Measurements from ENCODE around the gene PDZRN4.
"Not testable (repeated sequence)": the region's sequence is repeated elsewhere in the genome, so short reads cannot be mapped to it uniquely, and the experiment has no call there.

PDZRN4 gene

DNA sequence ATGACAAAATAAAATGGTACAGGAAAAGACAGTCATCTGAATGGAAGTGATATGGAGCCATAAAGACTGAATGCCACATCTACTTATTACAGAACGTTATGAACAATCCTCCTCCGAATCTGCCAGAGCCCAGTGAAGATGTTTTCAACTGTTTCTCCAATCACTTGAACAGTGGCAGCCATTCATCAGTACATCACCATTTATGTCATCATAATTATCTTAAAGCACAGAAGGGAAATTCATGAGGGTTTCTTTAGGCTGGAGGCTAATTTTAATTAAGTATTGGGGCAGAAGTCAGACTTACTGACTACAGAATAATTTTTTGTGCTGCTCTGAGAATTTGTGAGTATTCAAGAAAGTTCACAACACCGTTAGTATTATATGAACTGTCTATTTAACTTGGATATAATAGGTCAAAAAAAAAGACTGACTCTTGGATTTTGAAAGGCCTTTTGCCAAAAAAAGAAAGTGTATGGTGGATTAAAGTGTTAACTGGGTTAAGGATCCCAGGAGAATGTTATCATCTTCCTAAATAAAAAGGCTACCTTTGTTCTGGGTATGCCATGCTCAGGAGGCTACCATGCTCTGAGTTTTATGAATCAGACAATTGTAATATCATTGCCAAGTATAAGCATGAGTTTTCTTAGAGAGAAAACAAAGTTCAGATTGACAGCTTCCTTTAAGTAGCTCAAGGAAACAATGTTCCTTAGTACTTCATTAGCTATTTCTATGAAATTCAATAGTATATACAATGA, 40.1 kb downstream of the PDZRN4 start:
- DNase-seq (ENCODE audit: extremely low read depth, low read depth) = no peak
- TF ChIP-seq, protein P1, sequence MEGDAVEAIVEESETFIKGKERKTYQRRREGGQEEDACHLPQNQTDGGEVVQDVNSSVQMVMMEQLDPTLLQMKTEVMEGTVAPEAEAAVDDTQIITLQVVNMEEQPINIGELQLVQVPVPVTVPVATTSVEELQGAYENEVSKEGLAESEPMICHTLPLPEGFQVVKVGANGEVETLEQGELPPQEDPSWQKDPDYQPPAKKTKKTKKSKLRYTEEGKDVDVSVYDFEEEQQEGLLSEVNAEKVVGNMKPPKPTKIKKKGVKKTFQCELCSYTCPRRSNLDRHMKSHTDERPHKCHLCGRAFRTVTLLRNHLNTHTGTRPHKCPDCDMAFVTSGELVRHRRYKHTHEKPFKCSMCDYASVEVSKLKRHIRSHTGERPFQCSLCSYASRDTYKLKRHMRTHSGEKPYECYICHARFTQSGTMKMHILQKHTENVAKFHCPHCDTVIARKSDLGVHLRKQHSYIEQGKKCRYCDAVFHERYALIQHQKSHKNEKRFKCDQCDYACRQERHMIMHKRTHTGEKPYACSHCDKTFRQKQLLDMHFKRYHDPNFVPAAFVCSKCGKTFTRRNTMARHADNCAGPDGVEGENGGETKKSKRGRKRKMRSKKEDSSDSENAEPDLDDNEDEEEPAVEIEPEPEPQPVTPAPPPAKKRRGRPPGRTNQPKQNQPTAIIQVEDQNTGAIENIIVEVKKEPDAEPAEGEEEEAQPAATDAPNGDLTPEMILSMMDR (IDR thresholded peaks at IDR 0.05; ENCODE audit: low read depth, low read length) = no peak

DNA sequence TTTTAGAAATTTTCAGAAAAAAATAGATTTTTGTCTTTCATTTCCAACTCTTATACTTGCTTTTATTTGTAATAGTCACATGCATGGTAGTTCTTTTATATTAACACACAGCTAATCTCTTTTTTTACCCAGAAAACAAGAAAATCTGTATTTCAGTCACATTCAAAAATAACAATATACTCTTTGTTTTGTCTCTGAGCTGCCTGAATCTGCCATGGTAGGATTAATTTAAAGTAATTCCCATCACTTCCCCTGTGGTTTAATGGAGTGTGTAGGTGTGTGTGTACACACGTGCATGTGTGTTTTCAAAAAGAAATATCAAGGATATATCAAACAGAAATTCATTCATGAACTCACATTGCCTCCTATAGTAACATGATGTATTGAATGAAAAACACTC, 42.6 kb downstream of the PDZRN4 start:
- TF ChIP-seq, protein P1 (IDR thresholded peaks at IDR 0.05; ENCODE audit: low read depth, low read length) = no peak
- DNase-seq (ENCODE audit: extremely low read depth, low read depth) = no peak

DNA sequence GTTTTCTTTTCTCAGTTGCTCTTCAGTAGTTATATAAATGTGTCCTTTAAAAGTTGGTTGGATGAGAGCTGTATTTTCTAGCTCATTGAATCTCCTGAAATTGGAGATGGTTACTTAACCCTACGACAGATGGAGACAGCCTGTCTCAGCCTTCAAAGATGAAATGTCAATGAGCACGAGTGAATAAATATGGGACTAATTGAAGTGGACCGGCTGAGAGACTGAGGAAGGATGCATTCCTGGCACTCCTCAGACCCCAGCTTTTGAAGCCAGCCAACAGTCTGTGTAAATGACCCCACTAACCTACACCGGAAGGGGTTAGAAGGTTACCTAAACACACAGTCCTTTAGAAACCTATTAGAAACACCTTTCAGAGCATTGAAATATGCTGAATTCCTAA, 46.6 kb downstream of the PDZRN4 start:
- TF ChIP-seq, protein P1 (IDR thresholded peaks at IDR 0.05; ENCODE audit: low read depth, low read length) = no peak
- DNase-seq (ENCODE audit: extremely low read depth, low read depth) = no peak

DNA sequence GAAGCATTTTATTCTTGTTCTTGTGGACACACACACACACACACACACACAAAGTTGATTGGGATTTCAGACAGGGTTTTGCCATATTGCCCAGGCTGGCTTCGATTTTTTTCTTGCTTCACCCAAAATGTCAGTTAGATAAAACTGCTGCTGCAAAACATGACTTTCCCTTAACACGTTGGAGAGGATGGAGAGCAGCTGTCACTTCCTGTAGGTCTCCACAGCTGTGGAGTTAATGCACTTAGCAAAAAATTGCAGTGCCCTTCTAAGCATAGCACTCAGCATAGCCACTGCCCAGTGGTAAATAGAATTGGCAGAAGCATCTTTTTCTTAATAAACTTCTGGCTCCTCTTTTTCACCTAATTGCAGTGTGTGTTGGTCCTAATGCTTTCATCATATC, 54.5 kb downstream of the PDZRN4 start:
- DNase-seq (ENCODE audit: extremely low read depth, low read depth) = no peak
- TF ChIP-seq, protein P1 (IDR thresholded peaks at IDR 0.05; ENCODE audit: low read depth, low read length) = no peak

DNA sequence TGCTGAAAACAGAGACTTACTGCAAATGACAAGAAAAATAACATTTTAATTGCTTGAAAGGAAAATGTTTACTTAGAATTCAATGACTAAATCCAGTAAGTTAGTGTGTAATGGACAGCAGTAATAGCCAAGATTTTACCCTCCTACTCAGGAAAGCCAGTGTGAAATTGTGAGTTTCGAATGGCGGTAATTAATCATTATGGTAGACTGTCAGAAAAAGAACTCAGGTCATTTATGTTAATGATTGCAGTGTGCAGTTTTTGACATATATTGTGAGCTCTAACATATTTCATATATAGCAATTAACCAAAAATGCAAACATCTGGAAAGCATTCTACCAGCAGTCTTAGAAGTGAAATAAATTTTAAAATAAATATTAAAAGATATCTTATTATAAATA, 60.3 kb downstream of the PDZRN4 start:
- TF ChIP-seq, protein P1 (IDR thresholded peaks at IDR 0.05; ENCODE audit: low read depth, low read length) = no peak
- no peak for DNase-seq (ENCODE audit: extremely low read depth, low read depth)

DNA sequence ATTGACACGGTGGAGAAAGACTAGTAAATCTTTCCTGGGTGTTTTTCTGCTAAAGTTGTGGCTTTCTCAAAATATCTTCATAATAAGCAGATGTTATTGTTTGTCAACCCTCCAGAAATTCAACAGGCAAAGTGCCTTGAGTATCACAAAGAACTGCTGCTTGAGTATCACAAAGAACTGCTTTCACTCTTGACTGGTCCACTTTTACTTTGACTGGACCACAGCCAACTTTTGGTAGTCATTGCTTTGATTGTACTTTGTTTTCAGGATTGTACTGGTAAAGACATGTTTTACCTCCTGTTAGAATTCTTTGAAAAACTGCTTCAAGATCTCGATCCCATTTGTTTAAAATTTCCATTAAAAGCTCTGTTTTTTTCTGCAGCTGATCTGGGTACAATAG, 62.6 kb downstream of the PDZRN4 start:
- TF ChIP-seq, protein P1 (IDR thresholded peaks at IDR 0.05; ENCODE audit: low read depth, low read length) = no peak
- no peak for DNase-seq (ENCODE audit: extremely low read depth, low read depth)

DNA sequence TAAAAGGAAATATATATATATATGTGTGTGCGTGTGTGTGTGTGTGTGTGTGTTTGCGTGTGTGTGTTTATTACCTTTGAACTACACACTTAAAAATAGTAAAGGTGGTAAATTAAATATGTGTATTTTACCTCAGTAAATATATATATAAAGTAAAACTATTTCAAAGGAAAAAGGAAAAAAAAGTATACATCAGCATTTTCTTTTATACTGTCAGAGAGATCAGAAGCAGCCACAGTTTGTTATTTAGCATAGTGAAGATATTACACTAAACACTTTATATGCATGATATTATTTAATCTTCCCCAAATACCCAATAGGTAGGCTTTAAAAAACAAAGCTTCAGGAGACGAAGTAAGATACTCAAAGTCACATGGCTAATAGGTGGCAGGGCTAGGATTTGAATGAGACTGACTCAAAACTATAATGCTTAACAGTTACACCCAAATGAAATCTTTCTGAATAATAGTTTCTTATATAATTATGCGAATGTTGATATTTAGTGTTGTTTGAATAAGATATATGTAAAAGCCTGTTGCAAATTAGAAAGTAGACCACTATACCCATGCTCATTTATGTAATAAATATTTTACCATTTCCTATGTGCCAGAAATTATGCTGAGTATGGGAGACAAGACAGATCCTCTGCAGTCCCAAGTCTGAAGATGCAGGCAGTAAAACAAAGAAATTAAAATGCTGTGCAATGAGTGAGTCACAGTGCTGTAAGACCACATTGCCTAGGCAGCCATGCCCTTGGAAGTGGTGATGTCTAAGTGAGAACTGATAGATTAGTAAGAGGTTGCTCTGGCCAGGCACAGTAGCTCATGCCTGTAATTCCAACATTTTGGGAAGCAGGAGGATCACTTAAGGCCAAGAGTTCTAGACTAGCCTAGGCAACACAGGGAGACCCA, 66.1 kb downstream of the PDZRN4 start:
- TF ChIP-seq, protein P1 (IDR thresholded peaks at IDR 0.05; ENCODE audit: low read depth, low read length) = no peak
- no peak for DNase-seq (ENCODE audit: extremely low read depth, low read depth)

DNA sequence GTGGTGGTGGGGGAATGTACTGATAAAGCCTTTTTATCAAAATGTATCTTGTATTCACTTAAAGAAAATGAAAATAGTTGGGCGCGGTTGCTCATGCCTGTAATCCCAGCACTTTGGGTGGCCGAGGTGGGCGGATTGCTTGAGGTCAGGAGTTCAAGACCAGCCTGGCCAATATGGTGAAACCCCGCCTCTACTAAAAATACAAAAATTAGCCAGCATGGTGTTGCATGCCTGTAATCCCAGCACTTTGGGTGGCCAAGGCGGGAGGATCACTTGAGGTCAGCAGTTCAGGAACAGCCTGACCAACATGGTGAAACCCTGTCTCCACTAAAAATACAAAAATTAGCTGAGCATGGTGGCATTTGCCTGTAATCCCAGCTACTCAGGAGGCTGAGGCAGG, 75.1 kb downstream of the PDZRN4 start:
- DNase-seq (ENCODE audit: extremely low read depth, low read depth) = not testable (repeated sequence)

Data from AG09319 (cell line).